GM21786 (cell line): ENCODE results near the gene CHMP1B.
"Not testable (repeated sequence)": the region's sequence is repeated elsewhere in the genome, so short reads cannot be mapped to it uniquely, and the experiment has no call there.

Experiments used
- ATAC-seq: cut with Tn5 transposase; IDR thresholded peaks from one replicate; pipeline ENCODE4 v1.9.1; 2021; ENCODE audit not compliant: unreplicated experiment

Gene CHMP1B

GRCh38 chr18:11839556-11839955, 11.7 kb upstream of the CHMP1B start:
- no peak for ATAC-seq

- ATAC-seq = no peak
Observed at GRCh38 chr18:11840493-11840892, 10.7 kb upstream of the CHMP1B start.

GRCh38 chr18:11842562-11842961, 8.7 kb upstream of the CHMP1B start:
- ATAC-seq = no peak

GRCh38 chr18:11844436-11844835, 6.8 kb upstream of the CHMP1B start:
- no peak for ATAC-seq

- no peak for ATAC-seq
Observed at GRCh38 chr18:11845654-11846053, 5.6 kb upstream of the CHMP1B start.

DNA sequence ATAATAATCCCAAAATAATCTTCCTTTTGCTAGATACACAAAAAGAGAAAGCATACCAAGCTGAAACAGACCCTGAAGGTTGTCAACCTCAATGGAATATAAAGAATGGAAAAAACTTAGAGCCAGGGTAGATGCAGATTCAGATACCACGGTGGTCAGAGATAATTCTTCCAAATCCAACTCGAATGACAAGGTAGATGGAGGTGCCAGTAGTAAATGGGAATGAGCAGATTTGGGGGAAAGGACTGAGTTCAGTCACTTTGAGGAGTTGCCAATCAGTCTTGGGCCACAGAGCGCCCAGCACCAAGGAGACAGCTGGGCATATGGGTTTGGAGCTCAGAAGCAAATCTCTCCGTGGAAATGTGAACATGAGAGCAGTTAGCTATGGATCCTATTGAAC, 3.4 kb upstream of the CHMP1B start:
- ATAC-seq = no peak

DNA sequence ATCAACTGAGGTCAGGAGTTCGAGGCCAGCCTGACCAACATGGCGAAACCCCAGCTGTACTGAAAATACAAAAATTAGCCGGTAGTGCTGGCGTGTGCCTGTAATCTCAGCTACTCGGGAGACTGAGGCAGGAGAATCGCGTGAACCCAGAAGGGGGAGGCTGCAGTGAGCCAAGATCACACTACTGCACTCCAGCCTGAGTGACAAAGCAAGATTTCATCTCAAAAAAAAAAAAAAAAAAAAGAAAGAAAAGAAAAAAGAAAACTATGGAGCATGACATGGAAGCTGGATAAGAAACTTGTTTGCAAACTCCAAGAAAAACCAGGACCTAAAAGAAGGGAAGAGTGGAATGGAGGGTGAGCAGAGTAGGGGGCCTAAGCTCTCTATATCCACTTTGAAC, 1.9 kb upstream of the CHMP1B start:
- no peak for ATAC-seq

- ATAC-seq = no peak
Observed at GRCh38 chr18:11849841-11850634, 1.2 kb upstream of the CHMP1B start.

- ATAC-seq = peak; percentile 30
Observed at GRCh38 chr18:11850821-11851145, 430 bp upstream of the CHMP1B start.

- no peak for ATAC-seq
Observed at GRCh38 chr18:11851806-11852337, 659 bp downstream of the CHMP1B start.

DNA sequence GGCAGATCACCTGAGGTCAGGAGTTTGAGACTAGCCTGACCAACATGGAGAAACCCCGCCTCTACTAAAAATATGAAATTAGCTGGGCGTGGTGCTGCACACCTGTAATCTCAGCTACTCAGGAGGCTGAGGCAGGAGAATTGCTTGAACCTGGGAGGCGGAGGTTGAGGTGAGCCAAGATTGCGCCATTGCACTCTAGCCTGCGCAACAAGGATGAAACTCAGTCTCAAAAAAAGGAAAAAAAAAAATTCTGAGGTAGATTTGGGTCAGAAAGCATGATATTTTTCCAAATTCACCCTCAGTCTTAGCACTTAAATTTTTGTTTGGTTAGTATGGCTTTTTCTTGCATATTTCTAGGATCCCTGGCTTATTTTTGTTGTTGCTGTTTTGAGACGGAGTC, 3.3 kb downstream of the CHMP1B start:
- not testable (repeated sequence) for ATAC-seq

DNA sequence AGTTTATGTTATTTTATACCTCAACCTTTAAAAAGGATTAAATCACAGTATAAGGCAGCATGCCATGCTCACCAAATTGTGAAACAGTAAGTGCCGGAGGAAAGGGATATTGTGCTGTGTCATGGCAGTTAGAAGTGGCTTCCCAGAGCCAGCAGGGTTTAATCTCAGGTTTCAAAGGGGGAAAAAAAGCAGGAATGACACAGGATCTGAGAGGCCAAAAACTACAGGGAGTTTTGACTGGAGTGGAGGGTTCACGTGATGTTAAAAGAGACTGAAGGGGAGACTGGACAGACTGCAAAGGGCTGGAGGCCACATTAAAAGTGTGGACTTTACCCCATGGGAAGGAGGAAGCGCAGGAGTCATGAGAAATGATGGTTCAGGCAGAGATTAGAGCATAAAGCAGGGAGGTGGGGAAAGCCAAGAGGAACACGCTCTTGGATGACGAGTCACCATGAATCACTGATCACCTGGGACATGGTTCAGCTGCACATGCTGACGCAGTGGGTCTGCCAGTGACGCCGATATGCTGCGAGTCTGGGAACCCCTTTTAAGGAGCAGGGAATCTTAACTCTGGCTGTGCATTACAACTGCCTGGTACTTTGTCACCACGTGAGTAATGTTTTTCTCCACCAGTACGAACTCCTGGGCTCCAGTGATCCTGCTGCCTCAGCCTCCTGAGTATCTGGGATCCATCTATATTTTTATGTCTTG, 6.1 kb downstream of the CHMP1B start:
- ATAC-seq = no peak

GRCh38 chr18:11859282-11859830, 8.1 kb downstream of the CHMP1B start:
- ATAC-seq = no peak

DNA sequence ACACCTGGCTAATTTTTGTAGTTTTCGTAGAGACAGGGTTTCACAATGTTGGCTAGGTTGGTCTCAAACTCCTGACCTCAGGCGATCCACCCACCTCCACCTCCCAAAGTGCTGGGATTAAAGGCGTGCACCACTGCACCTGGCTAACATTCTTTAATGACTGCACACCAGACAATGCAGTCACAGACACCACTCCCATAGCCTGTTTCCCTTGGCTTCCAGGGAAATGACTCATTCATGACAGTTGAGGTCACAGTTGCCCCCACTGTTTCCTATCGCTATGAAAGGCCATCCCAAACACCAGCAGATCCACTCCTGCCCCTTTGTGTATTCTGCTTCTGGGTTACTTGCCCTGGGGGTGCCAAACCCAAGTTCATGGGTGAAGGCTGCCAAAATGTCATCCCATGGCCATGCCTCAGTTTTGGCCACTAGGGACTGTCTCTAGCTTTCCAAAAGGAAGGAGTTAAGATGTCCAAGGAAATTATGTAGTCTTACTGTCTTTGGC, 8.7 kb downstream of the CHMP1B start:
- ATAC-seq = no peak

GRCh38 chr18:11860594-11861450, 9.6 kb downstream of the CHMP1B start:
- no peak for ATAC-seq

GRCh38 chr18:11861583-11862288, 10.5 kb downstream of the CHMP1B start:
- no peak for ATAC-seq

DNA sequence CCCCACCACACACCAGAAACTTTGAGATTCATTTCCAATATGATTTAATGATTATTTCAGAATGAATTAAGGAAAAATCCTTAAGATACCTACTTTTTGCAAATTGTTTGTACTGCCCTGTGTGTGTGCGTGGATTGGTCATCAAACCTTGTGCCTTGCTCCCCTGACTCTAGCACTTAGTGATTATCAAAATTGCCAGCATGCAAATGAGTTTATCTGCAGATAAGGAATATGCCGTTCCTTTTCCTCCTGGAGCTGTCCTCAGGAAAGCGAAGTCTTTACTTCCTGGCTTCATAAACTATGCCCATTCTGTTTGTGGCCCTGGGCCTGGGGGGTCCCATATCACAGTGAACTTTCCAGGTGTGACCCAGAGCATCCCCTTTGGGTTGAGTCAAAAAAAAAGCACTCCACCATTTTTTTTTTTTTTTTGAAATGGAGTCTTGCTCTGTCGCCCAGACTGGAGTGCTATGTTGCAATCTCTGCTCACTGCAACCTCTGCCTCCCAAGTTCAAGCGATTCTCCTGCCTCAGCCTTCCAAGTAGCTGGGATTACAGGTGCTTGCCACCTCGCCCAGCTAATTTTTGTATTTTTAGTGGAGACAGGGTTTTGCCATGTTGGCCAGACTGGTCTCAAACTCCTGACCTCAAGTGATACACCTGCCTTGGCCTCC, 11.4 kb downstream of the CHMP1B start:
- ATAC-seq = no peak

DNA sequence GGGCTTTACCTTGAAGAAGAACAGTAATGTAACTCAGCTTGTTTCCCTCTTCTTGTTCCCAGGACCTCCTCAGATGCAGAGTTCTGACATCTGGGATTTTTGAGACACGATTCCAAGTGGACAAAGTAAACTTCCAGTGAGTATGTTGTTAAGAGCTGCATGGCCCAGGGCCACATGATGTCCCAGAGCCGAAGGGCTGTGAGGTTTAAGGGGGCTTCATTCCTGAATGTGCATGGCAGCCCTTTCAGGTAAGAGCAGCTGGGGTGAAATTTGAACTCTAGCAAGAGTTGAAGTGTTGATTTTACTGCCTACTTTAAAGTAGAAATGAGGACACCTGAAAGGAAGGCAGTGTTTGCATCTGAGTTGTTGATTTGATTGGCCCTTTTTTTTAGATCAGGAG, 13.3 kb downstream of the CHMP1B start:
- no peak for ATAC-seq

DNA sequence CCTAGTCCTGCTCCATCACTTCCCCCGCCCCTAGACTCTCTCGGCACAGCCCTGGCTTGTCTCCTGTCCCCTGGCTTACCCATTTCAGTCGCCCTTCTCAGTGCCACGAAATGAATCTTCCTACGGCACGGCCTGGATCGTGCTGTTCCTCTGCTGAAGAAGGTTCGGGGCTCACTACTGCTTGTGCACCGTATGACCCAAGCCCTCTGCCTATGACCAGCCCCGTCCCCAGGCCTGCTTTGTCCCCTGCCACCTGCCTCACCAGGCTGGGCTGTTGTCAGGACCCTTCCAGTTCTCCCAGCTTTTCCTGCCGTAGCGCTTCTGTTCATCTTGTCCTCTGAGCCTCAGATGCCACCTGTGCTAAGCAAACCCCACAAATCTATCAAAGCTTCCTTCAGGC, 13.9 kb downstream of the CHMP1B start:
- ATAC-seq = no peak

DNA sequence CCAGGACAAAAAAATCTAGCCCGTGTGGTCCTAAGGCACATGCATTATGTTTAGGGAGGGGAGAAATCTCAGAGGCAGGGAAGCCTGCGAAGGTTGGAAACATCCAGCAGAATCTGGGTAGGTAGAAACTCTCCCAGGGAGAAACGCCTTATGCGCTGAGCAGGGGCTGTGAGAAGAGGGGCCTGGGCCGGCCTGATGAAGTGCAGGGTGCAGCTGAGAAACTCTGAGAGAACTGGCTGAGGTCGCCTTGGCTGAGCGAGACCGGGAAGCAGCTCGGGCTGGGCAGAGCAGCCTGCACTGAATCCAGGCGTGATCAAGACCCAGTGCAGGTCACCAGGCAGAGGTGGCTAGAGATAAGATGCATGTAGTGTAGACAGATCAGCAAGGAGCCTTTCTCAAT, 15.1 kb downstream of the CHMP1B start:
- ATAC-seq = no peak
